Amniotic epithelial cell (primary cell): ENCODE measurements around the gene MPZL2.

Experiments
- DNase-seq: peaks from one replicate; pipeline ENCODE4 v3.0.0-alpha.2; 2010; ENCODE audit warnings: low read depth

Gene MPZL2

GRCh38 chr11:118219244-118219643, 44.9 kb downstream of the MPZL2 start:
- no peak for DNase-seq

DNA sequence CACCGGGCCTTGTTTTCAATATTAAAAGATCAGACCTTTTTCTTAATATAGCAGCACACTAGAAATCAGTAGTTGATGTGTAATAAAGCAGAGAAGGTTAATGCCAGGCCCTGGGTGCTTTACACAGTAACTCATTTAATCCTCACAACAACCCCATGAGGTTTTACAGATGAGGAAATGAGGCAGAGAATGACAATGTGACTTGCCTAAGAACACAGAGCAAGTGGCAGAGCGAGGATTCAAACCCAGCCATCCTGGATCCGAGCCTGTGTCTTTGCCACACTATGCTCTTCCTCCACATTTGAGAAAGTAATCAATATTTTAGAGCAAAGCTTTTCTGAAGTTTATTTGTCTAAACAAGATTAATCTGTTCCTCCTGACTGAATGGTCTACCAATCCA, 46.5 kb downstream of the MPZL2 start:
- DNase-seq = no peak

GRCh38 chr11:118216621-118217481, 47.2 kb downstream of the MPZL2 start:
- no peak for DNase-seq

GRCh38 chr11:118215765-118216164, 48.3 kb downstream of the MPZL2 start:
- no peak for DNase-seq

DNA sequence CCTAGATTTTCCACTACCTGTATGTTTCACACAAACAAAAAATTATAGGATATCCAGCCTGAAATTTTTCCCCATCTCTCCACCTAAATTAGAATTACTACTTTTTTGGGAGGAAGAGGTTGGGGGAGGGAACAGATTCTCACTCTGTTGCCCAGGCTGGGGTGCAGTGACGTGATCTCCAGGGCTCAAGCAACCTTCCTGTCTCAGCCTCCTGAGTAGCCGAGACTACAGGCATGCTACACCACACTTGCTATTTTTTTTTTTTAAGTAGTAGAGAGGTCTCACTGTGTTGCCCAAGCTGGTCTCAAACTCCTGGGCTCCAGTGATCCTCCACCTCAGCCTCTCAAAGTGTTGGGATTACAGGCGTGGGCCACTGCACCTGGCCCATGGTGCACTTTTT, 48.8 kb downstream of the MPZL2 start:
- DNase-seq = no peak

DNA sequence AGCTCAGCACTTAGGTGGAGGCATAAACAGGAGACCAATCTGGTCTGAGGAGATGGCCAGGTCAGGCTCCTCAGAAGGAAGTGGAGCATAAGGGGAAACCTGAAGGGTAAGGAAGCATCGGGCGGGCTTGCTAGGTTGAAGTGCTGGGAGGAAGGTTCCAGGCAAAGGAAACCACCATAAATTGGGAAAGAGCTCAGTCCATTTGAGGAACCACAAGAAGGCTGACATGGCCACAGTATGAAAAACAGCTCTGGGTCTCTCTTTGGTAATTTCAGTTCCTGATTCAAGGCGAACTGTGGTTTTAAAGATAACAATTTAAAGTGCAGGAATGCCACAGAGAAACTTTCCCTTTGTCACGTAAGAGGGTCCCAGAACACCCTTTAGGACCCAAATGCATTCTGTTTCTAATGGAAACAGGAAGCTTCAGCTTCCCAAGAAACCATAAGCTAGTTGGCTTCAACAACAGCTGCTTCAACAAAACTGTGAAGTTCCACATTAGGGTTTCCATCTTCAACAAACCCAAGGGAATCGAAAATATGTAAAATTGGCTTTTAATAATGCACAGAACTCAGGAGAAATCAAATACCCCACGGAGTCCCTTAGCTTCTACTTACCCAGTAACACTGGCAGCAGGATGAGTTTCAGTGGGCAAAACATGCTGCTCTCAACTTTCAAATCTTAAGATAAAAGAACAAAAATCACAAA, 49.7 kb downstream of the MPZL2 start:
- no peak for DNase-seq

- DNase-seq = no peak
Observed at GRCh38 chr11:118213781-118214180, 50.3 kb downstream of the MPZL2 start.

GRCh38 chr11:118213201-118213600, 50.9 kb downstream of the MPZL2 start:
- DNase-seq = no peak

- no peak for DNase-seq
Observed at GRCh38 chr11:118212781-118213191, 51.3 kb downstream of the MPZL2 start.

- DNase-seq = peak; percentile 65
Observed at GRCh38 chr11:118212131-118212725, 51.9 kb downstream of the MPZL2 start.

DNA sequence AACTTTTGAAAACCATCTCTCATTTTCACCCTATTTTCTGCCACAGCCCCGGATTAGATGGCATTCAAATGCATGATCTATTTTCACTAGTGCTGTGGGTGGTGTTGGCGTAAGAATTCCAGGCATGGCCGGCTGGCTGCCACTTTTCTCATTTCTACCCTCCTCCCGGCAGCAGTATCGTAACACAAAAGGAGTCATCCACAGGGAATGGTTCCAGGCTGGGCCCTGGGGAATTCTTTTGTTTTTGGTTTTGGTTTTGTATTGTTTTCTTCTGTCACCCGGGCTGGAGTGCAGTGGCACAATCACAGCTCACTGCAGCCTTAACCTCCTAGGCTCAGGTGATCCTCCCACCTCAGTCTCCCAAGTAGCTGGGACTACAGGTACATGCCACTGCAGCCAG, 53.1 kb downstream of the MPZL2 start:
- DNase-seq = no peak

DNA sequence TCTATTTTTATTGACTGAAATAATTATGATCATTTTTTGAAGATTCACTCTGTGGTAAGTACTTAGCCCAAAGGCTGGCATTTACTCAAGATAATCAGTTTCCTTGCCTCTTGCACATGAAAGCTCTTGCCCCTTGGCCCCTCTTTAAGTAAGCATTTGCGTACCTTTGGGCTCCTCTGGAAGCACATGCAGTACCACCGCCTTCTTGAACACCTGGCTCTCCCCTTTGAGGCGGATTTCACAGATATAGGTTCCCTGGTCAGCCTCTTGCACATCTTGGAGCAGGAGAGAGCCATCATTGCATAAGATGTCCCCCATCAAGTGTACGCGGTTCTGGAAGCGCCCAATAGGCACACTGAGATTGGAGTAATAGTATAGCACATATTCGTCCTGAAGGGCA, 53.8 kb downstream of the MPZL2 start:
- DNase-seq = no peak

DNA sequence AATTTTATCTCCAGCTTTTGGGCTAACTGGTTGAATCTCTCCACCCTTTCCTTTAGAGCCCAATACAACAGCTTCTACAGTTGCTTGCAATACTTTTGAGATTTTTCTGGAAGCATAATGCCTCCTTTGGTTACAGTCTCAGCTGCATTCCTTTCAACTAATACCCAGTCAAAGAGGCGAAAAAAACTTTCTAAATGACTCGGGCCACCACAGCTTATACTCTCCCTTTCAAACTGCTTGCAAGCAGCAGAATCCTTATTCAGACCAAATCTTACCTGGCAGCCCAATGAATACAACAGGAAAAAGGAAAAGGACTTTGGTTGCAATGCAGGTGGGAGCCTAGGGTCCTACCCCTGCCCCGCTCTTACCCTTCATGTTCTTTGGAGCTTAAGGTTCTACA, 55.1 kb downstream of the MPZL2 start:
- DNase-seq = no peak

- no peak for DNase-seq
Observed at GRCh38 chr11:118207079-118207478, 57.0 kb downstream of the MPZL2 start.

DNA sequence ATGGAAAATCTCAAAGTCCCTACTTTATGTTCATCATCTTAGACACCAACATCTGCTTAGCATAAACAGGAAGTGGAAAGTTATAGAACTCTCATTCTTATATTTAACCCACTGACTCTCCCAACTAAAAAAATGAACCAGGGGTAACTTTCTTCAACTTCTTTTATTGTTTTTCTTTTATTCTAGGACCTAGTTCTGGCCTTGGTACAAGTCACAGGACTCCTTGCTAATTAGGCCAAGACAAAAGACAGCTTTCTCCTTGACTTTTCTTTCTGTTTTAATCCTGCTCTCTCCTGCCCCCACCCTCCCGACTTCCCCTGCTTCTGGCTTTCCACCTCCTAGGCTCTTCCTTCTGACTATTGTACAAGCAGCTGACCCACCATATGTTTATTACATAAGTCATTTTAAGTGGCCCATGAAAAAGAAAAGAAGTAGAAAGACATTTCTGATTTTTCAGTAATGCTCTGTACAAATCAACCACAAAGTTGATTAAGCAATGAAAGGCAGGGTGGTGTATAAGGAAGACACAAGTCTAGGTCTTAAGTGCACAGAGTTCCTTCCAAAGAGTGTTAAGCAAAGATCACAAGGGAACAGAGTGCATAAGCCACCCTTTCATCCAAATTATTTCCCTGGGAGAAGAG, 57.6 kb downstream of the MPZL2 start:
- DNase-seq = no peak

DNA sequence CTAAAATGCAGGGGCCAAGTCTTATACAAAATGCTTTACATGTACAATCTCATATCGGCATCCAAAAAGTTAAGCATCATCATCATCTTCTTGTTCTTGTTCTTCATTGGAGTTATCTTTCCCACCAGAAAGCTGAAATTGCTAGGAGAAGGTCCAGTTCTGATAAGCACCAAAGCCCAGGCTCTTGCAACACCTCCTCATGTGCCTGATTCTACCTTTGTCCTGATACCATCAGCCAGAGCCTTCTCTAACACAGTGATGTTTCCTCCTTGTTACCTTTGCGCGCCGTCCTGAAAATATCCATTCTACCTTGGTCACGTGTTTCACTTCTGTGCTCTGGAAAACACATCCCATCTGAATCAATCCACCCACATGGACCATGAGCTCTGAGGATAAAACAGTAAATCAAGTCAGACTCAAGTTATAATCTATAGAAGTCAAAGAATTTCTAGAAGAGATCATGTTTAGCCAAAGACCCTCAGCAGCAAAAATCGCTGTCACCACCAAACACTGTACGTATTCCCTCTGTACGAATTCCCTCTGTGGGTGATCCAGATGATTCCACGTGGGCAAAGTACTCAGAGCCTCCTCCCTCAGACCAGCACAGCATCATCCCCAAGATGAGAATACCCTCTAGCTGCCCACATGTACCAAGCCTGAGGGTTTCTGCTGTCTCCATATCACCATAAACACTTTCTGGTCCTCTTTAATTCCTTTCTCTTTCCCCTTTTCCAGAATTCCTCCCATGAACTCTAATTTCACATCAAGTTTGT, 58.3 kb downstream of the MPZL2 start:
- no peak for DNase-seq
